Activated T-cell treated with anti-CD3 and anti-CD28 coated beads for 1 hour (primary cell): ENCODE data around the gene KCTD18.

Experiments
- DNase-seq: peaks from one replicate; pipeline ENCODE4 v3.0.0-alpha.2; 2020; ENCODE audit warnings: low read depth

Gene KCTD18

GRCh38 chr2:200484934-200485333 lies 24.9 kb downstream of the KCTD18 start:
- DNase-seq = no peak

GRCh38 chr2:200483729-200484198 lies 26.1 kb downstream of the KCTD18 start:
- no peak for DNase-seq

GRCh38 chr2:200482194-200482593 lies 27.7 kb downstream of the KCTD18 start:
- DNase-seq = no peak

GRCh38 chr2:200479692-200480265 lies 30.1 kb downstream of the KCTD18 start:
- DNase-seq = no peak

- no peak for DNase-seq
Observed at GRCh38 chr2:200477667-200478131, 32.2 kb downstream of the KCTD18 start.

- no peak for DNase-seq
Observed at GRCh38 chr2:200476836-200477235, 33.0 kb downstream of the KCTD18 start.

- DNase-seq = no peak
Observed at GRCh38 chr2:200475795-200476194, 34.1 kb downstream of the KCTD18 start.

GRCh38 chr2:200472853-200473464 lies 36.9 kb downstream of the KCTD18 start:
- no peak for DNase-seq

GRCh38 chr2:200471928-200472645 lies 37.8 kb downstream of the KCTD18 start:
- no peak for DNase-seq

GRCh38 chr2:200471324-200471848 lies 38.5 kb downstream of the KCTD18 start:
- DNase-seq = peak; percentile 14

- no peak for DNase-seq
Observed at GRCh38 chr2:200470230-200470629, 39.6 kb downstream of the KCTD18 start.

- no peak for DNase-seq
Observed at GRCh38 chr2:200469708-200470211, 40.1 kb downstream of the KCTD18 start.

GRCh38 chr2:200467806-200468681 lies 41.8 kb downstream of the KCTD18 start:
- no peak for DNase-seq

GRCh38 chr2:200466425-200467418 lies 43.1 kb downstream of the KCTD18 start:
- no peak for DNase-seq

- DNase-seq = no peak
Observed at GRCh38 chr2:200463452-200463851, 46.4 kb downstream of the KCTD18 start.

GRCh38 chr2:200461846-200462710 lies 47.8 kb downstream of the KCTD18 start:
- DNase-seq = no peak

- no peak for DNase-seq
Observed at GRCh38 chr2:200459101-200459500, 50.8 kb downstream of the KCTD18 start.

GRCh38 chr2:200456567-200456966 lies 53.3 kb downstream of the KCTD18 start:
- DNase-seq = no peak

- DNase-seq = no peak
Observed at GRCh38 chr2:200455958-200456421, 53.9 kb downstream of the KCTD18 start.
